HepG2 (cell line): Measurements from ENCODE around the gene SCYL1. TPM values are rescaled to one million over a fixed set of nuclear protein-coding genes. Genes with fewer than 3 reads are reported as not detected.

ENCODE experiments used
- CCDC6 ChIP-seq: sonication (generic); formaldehyde crosslinking; IDR thresholded peaks from 2 replicates; pipeline ENCODE4 v1.8.1; 2022; ENCODE audit warnings: mild to moderate bottlenecking, missing genetic modification reagents, moderate library complexity
- E2F2 ChIP-seq: sonication (generic); formaldehyde crosslinking; IDR thresholded peaks from 2 replicates; pipeline ENCODE4 v1.4.0; 2020; ENCODE audit warnings: missing genetic modification reagents, borderline replicate concordance
- ISL2 ChIP-seq: sonication (generic); formaldehyde crosslinking; IDR thresholded peaks from 2 replicates; pipeline ENCODE4 v1.5.0; 2020; ENCODE audit warnings: missing genetic modification reagents
- POGZ ChIP-seq: sonication (generic); formaldehyde crosslinking; IDR thresholded peaks from 2 replicates; pipeline ENCODE4 v1.4.0; 2020; ENCODE audit warnings: mild to moderate bottlenecking, missing genetic modification reagents
- PRDM15 ChIP-seq: sonication (generic); formaldehyde crosslinking; IDR thresholded peaks from 2 replicates; pipeline ENCODE4 v1.4.0; 2020; ENCODE audit warnings: missing genetic modification reagents
- RARA ChIP-seq: IDR thresholded peaks from 2 replicates; pipeline ENCODE4 v1.6.1; 2016; ENCODE audit warnings: missing genetic modification reagents, missing compliant biosample characterization
- SNAPC5 ChIP-seq: sonication (generic); formaldehyde crosslinking; IDR thresholded peaks from 2 replicates; pipeline ENCODE4 v1.8.1; 2023; ENCODE audit warnings: mild to moderate bottlenecking, missing genetic modification reagents, borderline replicate concordance
- TAF1 ChIP-seq: sonication (generic); formaldehyde crosslinking; IDR thresholded peaks from 2 replicates; pipeline ENCODE4 v1.4.0; 2020; ENCODE audit warnings: missing genetic modification reagents
- ZBTB20 ChIP-seq: sonication (generic); formaldehyde crosslinking; IDR thresholded peaks from 2 replicates; pipeline ENCODE4 v1.8.1; 2023; ENCODE audit warnings: missing genetic modification reagents, low read depth, mild to moderate bottlenecking, borderline replicate concordance
- ZNF20 ChIP-seq: sonication (generic); formaldehyde crosslinking; IDR thresholded peaks from 2 replicates; pipeline ENCODE4 v1.4.0; 2020; ENCODE audit warnings: mild to moderate bottlenecking, moderate library complexity, missing genetic modification reagents
- ZNF280D ChIP-seq: sonication (generic); formaldehyde crosslinking; IDR thresholded peaks from 2 replicates; pipeline ENCODE4 v1.5.1; 2020; ENCODE audit warnings: mild to moderate bottlenecking, missing genetic modification reagents
- ZNF543 ChIP-seq: sonication (generic); formaldehyde crosslinking; IDR thresholded peaks from 2 replicates; pipeline ENCODE4 v1.4.0; 2020; ENCODE audit warnings: mild to moderate bottlenecking, missing genetic modification reagents
- ZNF674 ChIP-seq: sonication (generic); formaldehyde crosslinking; IDR thresholded peaks from 2 replicates; pipeline ENCODE4 v1.5.0; 2020; ENCODE audit warnings: low read depth, mild to moderate bottlenecking, missing genetic modification reagents
- ZNF784 ChIP-seq: sonication (generic); formaldehyde crosslinking; IDR thresholded peaks from 2 replicates; pipeline ENCODE4 v1.5.1; 2020; ENCODE audit warnings: missing genetic modification reagents, mild to moderate bottlenecking, borderline replicate concordance
- ZNF879 ChIP-seq: sonication (generic); formaldehyde crosslinking; IDR thresholded peaks from 2 replicates; pipeline ENCODE4 v1.8.1; 2023; ENCODE audit warnings: missing genetic modification reagents
- polyA plus RNA-seq, 8 experiments: library from polyadenylated mRNA; depleted of rRNA in 3 of 8; stranded (reverse) in 7 of 8; unstranded in 1 of 8; fragments of >200 nt; fragmentation: Illumina TruSeq in 4 of 8; extraction: Trizol in 4 of 8; gene quantifications; 2 replicates each; pipeline versions ENCODE4 v1.2.1 to v1.2.3, GENCODE V29; 2011 to 2016; ENCODE audit warnings: low read depth in 4 of 8, missing spikeins in 1 of 8, mixed read lengths in 1 of 8; ENCODE audit not compliant: insufficient read depth in 1 of 8
- total RNA-seq, 5 experiments: library from RNA; depleted of rRNA; stranded (reverse); fragments of >200 nt; fragmentation: Illumina TruSeq; extraction: Trizol; gene quantifications; 2 replicates each; pipeline ENCODE4 v1.2.3, GENCODE V29; 2016; ENCODE audit warnings: low read depth in 1 of 5

The SCYL1 gene
- total and polyA plus RNA-seq, 2 of the 13 experiments (the other 11 are each of a cell fraction or from before 2014, with no cell fraction given): 65.9 to 103 TPM

GRCh38 chr11:65497141-65498041 lies 27.5 kb upstream of the SCYL1 start (continued):
- TF ChIP-seq ZNF20 (CRISPR knock-in tag) (no peak), TAF1 (CRISPR knock-in tag) (peak; percentile 86; the same call in 1 of the 2 replicates), PRDM15 (CRISPR knock-in tag) (no peak), ZNF674 (CRISPR knock-in tag) (no peak), ISL2 (CRISPR knock-in tag) (peak; percentile 75), RARA (peak; percentile 77), E2F2 (peak; percentile 55; the same call in 1 of the 2 replicates), CCDC6 (CRISPR knock-in tag) (peak; percentile 44; the same call in 1 of the 2 replicates), ZNF280D (CRISPR knock-in tag) (peak; percentile 55; the same call in 1 of the 2 replicates), POGZ (peak; percentile 91), ZNF784 (peak; percentile 35; the same call in 1 of the 2 replicates), SNAPC5 (no peak), ZNF879 (CRISPR knock-in tag) (no peak), ZBTB20 (CRISPR knock-in tag) (peak; percentile 64; the same call in 1 of the 2 replicates), ZNF543 (CRISPR knock-in tag) (peak; percentile 1; the same call in 1 of the 2 replicates)
